ENCODE data around the gene RASGRP4.
"Not testable (repeated sequence)": the region's sequence is repeated elsewhere in the genome, so short reads cannot be mapped to it uniquely, and the experiment has no call there.

RASGRP4 gene

DNA sequence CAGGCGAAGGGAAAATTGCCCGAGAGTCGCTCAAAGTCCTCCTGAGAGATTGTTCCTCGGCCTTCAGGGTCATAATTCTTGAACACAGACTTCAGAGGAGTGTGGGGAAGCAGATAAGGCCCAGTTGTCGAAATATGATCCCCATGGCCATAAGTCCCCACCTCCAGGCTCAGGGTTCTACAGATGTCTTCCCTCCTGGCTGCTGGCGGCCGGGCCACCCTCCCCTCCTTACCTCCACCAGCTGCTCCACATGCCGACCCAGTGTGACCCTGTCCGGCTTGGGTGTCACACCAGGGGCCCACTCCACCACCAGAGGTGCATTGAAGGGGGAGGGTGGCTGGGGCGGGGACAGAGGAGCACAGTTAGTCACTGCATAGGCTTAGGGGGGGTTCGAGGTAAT is 13.1 kb downstream of the RASGRP4 start:
- no peak for DNase-seq

GRCh38 chr19:38412491-38412890 is 13.5 kb downstream of the RASGRP4 start:
- DNase-seq, result no peak

DNA sequence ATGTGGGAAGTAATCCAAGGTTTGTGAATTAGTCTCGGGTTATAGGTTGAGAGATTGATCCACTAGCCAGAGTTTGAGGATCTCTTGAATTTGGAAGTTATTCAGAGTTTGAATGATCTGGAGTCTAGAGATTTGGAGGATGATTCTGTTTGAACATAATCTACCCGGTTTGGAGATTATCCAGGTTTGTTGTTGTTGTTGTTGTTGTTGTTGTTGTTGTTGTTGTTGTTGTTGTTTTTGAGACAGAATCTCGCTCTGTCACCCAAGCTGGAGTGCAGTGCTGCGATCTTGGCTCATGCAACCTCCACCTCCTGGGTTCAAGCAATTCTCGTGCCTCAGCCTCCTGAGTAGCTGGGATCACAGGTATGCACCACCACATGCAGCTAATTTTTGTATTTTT is 14.1 kb downstream of the RASGRP4 start:
- not testable (repeated sequence) for DNase-seq

- DNase-seq, result no peak
These were observed 14.8 kb downstream of the RASGRP4 start for GRCh38 chr19:38411041-38411712.

- not testable (repeated sequence) for DNase-seq
These were observed 15.6 kb downstream of the RASGRP4 start for GRCh38 chr19:38410407-38410806.

DNA sequence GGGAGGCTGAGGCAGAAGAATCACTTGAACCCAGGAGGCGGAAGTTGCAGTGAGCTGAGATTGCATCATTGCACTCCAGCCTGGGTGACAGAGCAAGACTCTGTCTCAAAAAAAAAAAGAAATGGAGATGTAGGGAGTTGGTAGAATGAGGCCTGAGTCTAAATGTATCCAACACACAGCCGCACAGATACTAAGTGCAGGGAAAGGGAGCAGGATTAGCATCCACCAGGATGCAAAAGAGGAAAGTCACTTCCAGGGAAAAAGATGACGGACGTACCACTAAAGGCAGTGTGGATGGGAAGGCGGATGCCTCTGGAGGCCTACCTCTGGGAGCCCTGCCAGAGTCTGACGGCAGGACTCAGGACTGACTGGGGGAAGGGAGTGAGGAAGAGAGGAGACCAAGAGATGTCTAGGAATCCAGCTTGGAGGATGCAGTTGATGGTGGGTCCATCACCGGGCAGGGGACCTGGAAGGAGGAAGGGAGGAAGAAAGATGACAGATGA is 16.3 kb downstream of the RASGRP4 start:
- DNase-seq, result peak; percentile 70

DNA sequence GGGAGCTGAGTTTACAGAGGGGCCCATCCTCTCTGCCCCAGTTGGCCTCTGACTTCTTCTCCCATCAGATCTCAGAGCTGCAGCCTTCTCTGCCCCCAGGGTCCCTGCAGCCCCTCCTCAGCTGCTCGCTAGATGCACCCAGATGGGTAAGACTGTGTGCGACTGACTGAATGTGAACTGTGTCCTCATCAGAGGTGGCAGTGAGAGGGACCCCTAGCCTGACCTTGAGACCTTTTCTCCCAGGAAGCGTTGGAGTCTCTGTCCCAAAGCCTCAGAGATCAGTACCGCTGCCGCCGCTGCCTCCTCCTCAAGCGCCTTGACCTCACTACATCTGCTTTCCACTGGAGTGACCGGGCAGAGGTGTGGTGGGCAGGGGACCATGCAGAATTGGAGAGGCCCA is 20.7 kb downstream of the RASGRP4 start:
- DNase-seq, result no peak

- no peak for DNase-seq
These were observed 21.2 kb downstream of the RASGRP4 start for GRCh38 chr19:38404858-38405257.

DNA sequence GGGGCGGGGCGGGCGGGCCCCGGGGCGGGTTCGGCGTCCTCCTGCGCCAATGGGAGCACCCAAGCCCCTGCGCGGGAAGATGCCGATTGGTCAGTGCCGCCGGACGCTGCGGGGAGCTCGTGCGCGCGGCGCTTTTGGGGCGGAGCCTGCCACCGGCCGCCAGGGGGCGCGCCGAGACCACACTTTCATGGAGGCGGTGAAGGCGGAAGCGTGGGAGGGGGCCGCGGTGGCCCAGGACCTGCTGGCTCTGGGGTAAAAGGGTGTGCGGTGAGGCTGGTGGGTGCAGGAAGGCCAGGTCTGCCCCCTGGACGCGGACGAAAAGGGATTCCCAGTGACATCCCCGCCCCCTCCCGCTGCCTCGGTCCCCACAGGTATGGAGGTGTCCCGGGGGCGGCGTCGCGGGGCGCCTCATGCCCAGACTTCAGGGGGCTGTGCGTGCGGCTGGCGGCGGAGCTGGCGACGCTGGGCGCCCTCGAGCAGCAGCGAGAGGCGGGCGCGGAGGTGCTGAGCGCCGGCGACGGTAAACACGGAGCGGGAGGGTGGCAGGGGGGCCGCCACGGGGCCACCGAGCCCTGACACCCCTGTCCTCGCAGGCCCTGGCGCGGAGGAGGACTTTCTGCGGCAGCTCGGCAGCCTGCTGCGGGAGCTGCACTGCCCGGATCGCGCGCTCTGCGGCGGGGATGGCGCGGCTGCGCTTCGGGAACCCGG is 22.9 kb downstream of the RASGRP4 start, which contains the start of gene FAM98C:
TSS of gene FAM98C (plus strand) at position 127 of the 708 bp plus-strand sequence. CDS start at position 188, 61 bp downstream.
- DNase-seq, result peak; percentile 96

DNA sequence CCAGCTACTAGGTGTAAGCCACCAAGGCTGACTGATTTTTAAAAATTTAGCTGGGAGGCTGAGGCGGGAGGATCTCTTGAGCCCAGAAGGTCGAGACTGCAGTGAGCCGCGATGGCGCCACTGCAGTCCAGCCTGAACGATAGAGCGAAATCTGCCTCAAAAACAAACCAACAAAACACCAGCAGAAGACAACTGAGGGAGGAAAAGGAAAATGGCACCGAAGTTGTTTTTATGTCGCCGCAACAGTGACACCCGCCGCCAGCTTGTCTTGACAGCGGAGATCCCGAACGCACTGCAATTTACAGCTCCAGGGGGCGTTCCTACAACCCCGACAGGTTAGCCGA is 23.4 kb downstream of the RASGRP4 start:
- no peak for DNase-seq

DNA sequence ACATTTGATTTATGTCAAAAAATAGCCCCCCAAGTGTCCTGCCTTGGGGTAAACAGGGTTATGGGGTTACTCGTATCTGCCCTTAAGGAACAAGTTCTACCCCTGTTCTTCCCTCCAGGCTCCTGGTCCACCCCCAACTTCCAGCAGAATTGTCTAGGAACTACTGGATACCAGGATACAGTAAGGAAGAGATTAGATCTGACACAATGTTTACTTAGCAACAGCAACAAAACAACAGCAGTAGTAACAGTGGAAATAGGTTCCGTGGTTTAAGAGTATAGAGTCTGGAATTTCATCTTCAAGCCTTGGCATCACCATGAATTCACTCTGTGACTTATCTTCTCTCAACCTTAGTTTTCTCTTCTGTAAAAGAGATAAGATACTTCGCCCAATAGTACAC is 24.9 kb downstream of the RASGRP4 start:
- no peak for DNase-seq

- DNase-seq, result no peak
These were observed 25.7 kb downstream of the RASGRP4 start for GRCh38 chr19:38400361-38400760.

DNA sequence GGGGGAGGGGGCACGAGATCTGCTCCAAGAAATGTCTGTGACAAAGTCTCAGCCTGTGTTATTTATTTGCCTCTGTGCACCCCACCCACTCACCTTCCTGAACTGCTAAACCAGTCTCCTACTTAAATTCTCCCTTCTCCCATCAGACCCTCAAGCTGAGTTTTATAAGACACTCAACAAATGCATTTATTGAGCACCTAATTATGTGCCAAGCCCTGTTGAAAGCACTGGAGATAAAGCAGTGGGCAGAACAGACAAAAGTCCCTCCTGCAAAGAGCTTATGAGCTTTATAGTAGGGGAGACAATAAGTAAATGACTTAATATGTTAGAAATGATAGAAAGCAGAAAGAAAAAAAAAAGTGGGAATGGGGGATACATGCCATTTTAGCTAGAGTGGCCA is 26.5 kb downstream of the RASGRP4 start:
- DNase-seq, result no peak

GRCh38 chr19:38399081-38399480 is 26.9 kb downstream of the RASGRP4 start:
- DNase-seq, result no peak

DNA sequence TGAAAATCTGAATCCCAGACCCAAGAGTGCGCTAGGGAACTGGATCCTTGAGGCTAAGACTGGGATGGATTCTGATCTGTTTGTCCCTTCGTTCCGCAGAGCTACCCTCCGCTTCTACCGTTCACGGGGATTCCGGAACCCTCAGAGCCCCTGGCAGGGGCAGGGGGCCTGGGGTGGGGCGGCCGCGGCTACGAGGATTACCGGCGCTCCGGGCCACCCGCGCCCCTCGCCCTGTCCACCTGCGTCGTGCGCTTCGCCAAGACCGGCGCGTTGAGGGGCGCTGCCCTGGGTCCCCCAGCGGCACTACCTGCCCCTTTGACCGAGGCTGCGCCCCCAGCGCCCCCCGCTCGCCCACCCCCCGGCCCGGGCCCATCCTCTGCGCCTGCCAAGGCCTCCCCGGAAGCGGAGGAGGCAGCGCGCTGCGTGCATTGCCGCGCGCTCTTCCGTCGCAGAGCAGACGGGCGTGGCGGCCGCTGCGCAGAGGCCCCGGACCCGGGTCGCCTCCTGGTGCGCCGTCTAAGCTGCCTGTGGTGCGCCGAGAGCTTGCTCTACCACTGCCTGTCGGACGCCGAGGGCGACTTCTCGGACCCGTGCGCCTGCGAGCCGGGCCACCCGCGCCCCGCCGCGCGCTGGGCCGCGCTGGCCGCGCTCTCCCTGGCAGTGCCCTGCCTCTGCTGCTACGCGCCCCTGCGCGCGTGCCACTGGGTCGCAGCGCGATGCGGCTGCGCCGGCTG is 30.5 kb downstream of the RASGRP4 start:
- no peak for DNase-seq

GRCh38 chr19:38394488-38394887 is 31.5 kb downstream of the RASGRP4 start:
- DNase-seq, result peak; percentile 58

DNA sequence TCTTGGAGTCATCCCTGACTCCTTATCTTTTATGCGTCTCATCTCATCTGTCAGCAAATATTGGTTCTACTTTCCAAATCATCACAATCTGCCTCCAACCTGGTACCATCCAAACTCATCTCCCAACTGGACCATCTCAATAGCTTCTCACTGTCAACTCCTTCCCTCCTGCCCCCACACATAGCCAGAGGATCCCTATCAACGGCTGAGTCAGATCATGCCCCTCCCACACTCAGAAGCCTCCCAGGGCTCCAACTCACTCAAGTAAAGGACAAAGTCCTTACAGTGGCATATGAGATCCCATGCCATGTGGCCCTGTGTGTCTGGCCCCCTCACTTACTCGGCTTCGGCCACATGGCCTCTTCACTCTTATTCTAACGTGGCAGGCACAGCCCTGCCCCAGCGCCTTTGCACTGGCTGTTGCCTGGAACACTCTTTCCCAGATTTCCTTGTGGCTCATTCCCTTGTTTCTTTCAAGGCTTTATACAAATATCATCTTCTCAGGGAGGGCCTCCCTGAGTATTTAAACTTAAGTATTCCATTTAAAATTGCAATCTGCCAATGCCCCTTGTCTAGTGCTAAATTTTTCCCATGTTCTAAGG is 33.2 kb downstream of the RASGRP4 start:
- peak; percentile 39 for DNase-seq

- no peak for DNase-seq
These were observed 34.0 kb downstream of the RASGRP4 start for GRCh38 chr19:38391911-38392464.

DNA sequence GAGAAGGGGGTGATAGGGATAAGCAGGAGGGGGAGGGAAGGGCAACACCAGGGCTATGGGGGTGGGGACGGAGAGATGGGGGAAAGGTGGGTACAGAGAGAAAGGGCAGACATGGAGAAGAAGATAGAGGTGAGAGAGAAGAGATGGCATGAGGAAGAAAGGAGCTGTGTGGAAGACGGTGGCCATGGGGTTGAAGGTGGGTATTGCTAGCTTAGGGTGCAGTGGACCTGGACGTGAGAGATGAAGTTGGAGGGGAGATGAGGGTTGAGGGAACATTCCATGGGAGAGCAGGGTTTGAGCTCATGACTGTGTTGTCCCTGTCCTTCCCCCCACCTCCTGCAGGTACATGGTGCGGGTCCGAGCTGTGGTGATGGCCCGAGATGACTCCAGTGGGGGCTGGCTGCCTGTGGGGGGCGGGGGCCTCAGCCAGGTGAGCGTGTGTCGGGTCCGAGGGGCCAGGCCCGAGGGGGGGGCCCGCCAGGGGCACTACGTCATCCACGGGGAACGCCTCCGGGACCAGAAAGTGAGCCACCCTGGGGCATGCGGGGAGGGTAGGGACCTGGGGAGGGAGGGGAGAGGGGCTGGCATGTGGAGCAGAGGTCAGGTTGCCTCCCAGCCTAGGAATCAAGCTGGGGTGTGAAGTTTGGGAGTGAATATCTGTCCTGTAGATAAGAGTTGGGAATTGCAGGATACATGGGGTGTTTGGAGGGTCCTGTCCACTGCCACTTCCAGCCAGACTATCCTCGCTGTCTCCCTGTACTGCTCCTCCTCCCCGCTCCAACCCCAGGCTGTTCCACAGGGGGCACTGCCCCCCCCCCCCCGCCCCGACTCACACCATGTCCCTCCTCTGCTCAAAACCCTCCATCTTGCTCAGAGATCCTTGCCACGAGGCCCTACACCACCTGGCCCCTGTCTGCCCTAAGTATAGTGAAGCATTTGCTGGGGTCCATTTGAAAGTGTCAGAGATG is 35.8 kb downstream of the RASGRP4 start:
- no peak for DNase-seq

- DNase-seq, result peak; percentile 80
These were observed 36.7 kb downstream of the RASGRP4 start for GRCh38 chr19:38389101-38389925.

Measured in fibroblast of upper back skin (primary cell).